OCI-LY7 (cell line): Measurements from ENCODE around the gene USHBP1.

Experiments
- EZH2phosphoT487 ChIP-seq: fragments of 200-600 bp; sonication (generic); IDR thresholded peaks from 2 replicates; pipeline ENCODE4 v1.6.1; 2018; ENCODE audit warnings: low read depth, borderline replicate concordance, mild to moderate bottlenecking, mixed run types, antibody characterized with exemption, low read length, moderate library complexity, mixed read lengths
- TF ChIP-seq, protein P1 (sequence below): fragments of 200-600 bp; sonication (generic); conservative IDR thresholded peaks from 2 replicates; pipeline ENCODE4 v1.5.1; 2014; ENCODE audit warnings: mild to moderate bottlenecking, antibody characterized with exemption, low read length, moderate library complexity, mixed read lengths

DNA sequence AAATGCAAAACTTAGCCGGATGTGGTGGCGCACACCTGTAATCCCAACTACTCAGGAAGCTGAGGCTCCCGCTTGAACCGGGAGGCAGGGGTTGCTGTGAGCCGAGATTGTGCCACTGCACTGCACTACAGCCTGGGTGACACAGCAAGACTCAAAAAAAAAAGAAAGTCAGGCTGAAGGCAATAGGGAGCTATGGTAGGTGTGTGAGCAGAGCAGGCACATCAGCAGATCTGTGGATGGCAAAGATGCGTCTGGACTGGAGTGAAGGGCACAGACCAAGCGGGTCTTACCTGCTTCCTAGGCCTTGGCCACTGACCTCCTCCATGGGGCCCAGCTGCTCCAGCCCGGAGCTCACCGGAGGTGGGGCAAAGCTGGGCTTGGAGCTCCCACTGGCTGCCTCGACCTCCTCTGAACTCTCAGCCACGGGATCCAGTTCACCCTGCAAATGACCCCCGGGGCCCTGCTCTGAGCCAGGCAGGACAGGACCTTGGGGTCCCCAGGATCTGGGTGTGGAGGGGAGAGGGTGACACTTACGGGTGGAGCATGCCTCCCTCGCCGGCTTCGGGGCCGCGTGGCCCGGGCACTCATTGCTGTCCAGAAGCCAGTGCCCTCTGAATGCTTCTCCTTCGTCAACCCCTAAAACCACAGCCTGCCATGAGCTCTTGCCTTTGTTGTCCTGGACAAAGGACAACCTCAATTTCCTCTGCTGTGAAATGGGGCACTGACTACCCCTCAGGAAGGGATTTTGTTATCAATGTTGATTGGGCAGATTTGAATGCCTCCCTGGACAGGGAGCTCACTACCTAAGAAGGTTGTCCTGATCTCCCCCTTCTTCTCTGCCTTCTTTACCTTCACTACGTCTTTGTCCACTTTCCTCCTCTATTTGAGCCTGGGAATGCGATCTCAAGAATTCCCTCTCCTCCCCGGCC lies 569 bp downstream of the USHBP1 start:
- TF ChIP-seq, protein P1, sequence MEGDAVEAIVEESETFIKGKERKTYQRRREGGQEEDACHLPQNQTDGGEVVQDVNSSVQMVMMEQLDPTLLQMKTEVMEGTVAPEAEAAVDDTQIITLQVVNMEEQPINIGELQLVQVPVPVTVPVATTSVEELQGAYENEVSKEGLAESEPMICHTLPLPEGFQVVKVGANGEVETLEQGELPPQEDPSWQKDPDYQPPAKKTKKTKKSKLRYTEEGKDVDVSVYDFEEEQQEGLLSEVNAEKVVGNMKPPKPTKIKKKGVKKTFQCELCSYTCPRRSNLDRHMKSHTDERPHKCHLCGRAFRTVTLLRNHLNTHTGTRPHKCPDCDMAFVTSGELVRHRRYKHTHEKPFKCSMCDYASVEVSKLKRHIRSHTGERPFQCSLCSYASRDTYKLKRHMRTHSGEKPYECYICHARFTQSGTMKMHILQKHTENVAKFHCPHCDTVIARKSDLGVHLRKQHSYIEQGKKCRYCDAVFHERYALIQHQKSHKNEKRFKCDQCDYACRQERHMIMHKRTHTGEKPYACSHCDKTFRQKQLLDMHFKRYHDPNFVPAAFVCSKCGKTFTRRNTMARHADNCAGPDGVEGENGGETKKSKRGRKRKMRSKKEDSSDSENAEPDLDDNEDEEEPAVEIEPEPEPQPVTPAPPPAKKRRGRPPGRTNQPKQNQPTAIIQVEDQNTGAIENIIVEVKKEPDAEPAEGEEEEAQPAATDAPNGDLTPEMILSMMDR, result no peak
- no peak for TF ChIP-seq EZH2phosphoT487
